ENCODE measurements around the gene CST2.
A peak's percentile ranks its signal among the peaks of the same experiment; 100 is the strongest.
"Not testable (repeated sequence)": the region's sequence is repeated elsewhere in the genome, so short reads cannot be mapped to it uniquely, and the experiment has no call there.

CST2 gene

GRCh38 chr20:23810349-23810748 lies 16.2 kb downstream of the CST2 start:
- DNase-seq (ENCODE audit: low read depth, low spot score) = not testable (repeated sequence)

GRCh38 chr20:23800865-23801264 lies 25.7 kb downstream of the CST2 start:
- DNase-seq (ENCODE audit: low read depth, low spot score) = no peak

- DNase-seq (ENCODE audit: low read depth, low spot score) = peak; percentile 66
Observed at GRCh38 chr20:23799216-23799847, 27.2 kb downstream of the CST2 start.

GRCh38 chr20:23795526-23795925 lies 31.0 kb downstream of the CST2 start:
- no peak for DNase-seq (ENCODE audit: low read depth, low spot score)

- DNase-seq (ENCODE audit: low read depth, low spot score) = no peak
Observed at GRCh38 chr20:23794841-23795240, 31.7 kb downstream of the CST2 start.

GRCh38 chr20:23794065-23794464 lies 32.5 kb downstream of the CST2 start:
- DNase-seq (ENCODE audit: low read depth, low spot score) = no peak

GRCh38 chr20:23783447-23783846 lies 43.1 kb downstream of the CST2 start:
- no peak for DNase-seq (ENCODE audit: low read depth, low spot score)

GRCh38 chr20:23782366-23782983 lies 44.1 kb downstream of the CST2 start:
- peak; percentile 74 for DNase-seq (ENCODE audit: low read depth, low spot score)

- not testable (repeated sequence) for DNase-seq (ENCODE audit: low read depth, low spot score)
Observed at GRCh38 chr20:23778676-23779075, 47.9 kb downstream of the CST2 start.

GRCh38 chr20:23777380-23777779 lies 49.1 kb downstream of the CST2 start:
- not testable (repeated sequence) for DNase-seq (ENCODE audit: low read depth, low spot score)

- no peak for DNase-seq (ENCODE audit: low read depth, low spot score)
Observed at GRCh38 chr20:23776067-23776771, 50.3 kb downstream of the CST2 start.

- DNase-seq (ENCODE audit: low read depth, low spot score) = no peak
Observed at GRCh38 chr20:23774081-23774480, 52.4 kb downstream of the CST2 start.

All from ELF-1 (cell line).